MG63 (cell line): ENCODE data around the gene SPNS1. TPM values are rescaled to one million over a fixed set of nuclear protein-coding genes. Genes with fewer than 3 reads are reported as not detected.
"Not testable (repeated sequence)": the region's sequence is repeated elsewhere in the genome, so short reads cannot be mapped to it uniquely, and the experiment has no call there.

ENCODE experiments used
- DNase-seq: peaks from one replicate; pipeline ENCODE4 v3.0.0-alpha.2; 2020
- H3K27me3 ChIP-seq: fragments of 250-450 bp; sonication (Bioruptor Pico); 2 replicates; pipeline ENCODE4 v1.5.1; 2020; ENCODE audit warnings: mild to moderate bottlenecking, moderate library complexity
- H3K36me3 ChIP-seq: fragments of 250-450 bp; sonication (Bioruptor Pico); 2 replicates; pipeline ENCODE4 v1.5.1; 2020; ENCODE audit warnings: mild to moderate bottlenecking, moderate library complexity
- H3K4me3 ChIP-seq: fragments of 250-450 bp; sonication (Bioruptor Pico); 2 replicates; pipeline ENCODE4 v1.5.1; 2020; ENCODE audit warnings: mild to moderate bottlenecking, moderate library complexity
- H3K9me3 ChIP-seq: fragments of 250-450 bp; sonication (Bioruptor Pico); 2 replicates; pipeline ENCODE4 v1.5.1; 2020; ENCODE audit warnings: mild to moderate bottlenecking, moderate library complexity
- total RNA-seq: library from RNA; depleted of rRNA; stranded (reverse); fragments of >200 nt; shearing (Covaris generic); gene quantifications from 2 replicates; pipeline ENCODE4 v1.2.3, GENCODE V29; 2014; ENCODE audit warnings: low replicate concordance

The SPNS1 gene
- total RNA-seq, 1 experiment from 2014 or later: 37.5 TPM

- no peak overlapping the region for H3K4me3 ChIP-seq
- no peak for DNase-seq
- H3K36me3 ChIP-seq: peaks cover 23% of the 10 kb centered on the region
- H3K9me3 ChIP-seq: 0 out of 2 replicates have a peak, but pooled peaks cover 5% of the 10 kb centered on the region
- no peaks in the 10 kb centered on the region for H3K27me3 ChIP-seq
Measured at GRCh38 chr16:28982949-28983348, 8.4 kb downstream of the SPNS1 start.

- Histone ChIP-seq H3K27me3 (no peaks in the 10 kb centered on the region), H3K36me3 (peaks cover 23% of the 10 kb centered on the region), H3K4me3 (no peak overlapping the region), H3K9me3 (0 out of 2 replicates have a peak, but pooled peaks cover 5% of the 10 kb centered on the region)
- no peak for DNase-seq
Measured at GRCh38 chr16:28983644-28984043, 9.1 kb downstream of the SPNS1 start.

GRCh38 chr16:28984091-28984490 lies 9.5 kb downstream of the SPNS1 start:
- Histone ChIP-seq H3K27me3 (no peaks in the 10 kb centered on the region), H3K4me3 (no peak overlapping the region), H3K9me3 (0 out of 2 replicates have a peak, but pooled peaks cover 5% of the 10 kb centered on the region), H3K36me3 (peaks cover 23% of the 10 kb centered on the region)
- DNase-seq: no peak

- no peak for DNase-seq
- H3K27me3 ChIP-seq: no peaks in the 10 kb centered on the region
- H3K36me3 ChIP-seq: peaks cover 19% of the 10 kb centered on the region
- H3K9me3 ChIP-seq: 0 out of 2 replicates have a peak, but pooled peaks cover 5% of the 10 kb centered on the region
- no peak within 1 kb of the TSS for H3K4me3 ChIP-seq
Measured at GRCh38 chr16:28984619-28985135, 10.1 kb downstream of the SPNS1 start, which contains the start of gene LAT. LAT (plus strand) TSS chr16:28985052; CDS start chr16:28985418, 366 bp downstream.

- H3K36me3 ChIP-seq: peaks cover 14% of the 10 kb centered on the region
- no peak overlapping the region for H3K4me3 ChIP-seq
- H3K27me3 ChIP-seq: no peaks in the 10 kb centered on the region
Measured at GRCh38 chr16:28985211-28986041, 10.8 kb downstream of the SPNS1 start.

GRCh38 chr16:28986046-28986445 lies 11.5 kb downstream of the SPNS1 start:
- no peak overlapping the region for H3K4me3 ChIP-seq
- H3K27me3 ChIP-seq: no peaks in the 10 kb centered on the region
- no peak for DNase-seq
- H3K36me3 ChIP-seq: peaks cover 12% of the 10 kb centered on the region
- H3K9me3 ChIP-seq: 0 out of 2 replicates have a peak, but pooled peaks cover 5% of the 10 kb centered on the region

More at GRCh38 chr16:28985211-28986041, 10.8 kb downstream of the SPNS1 start:
- 0 out of 2 replicates have a peak, but pooled peaks cover 5% of the 10 kb centered on the region for H3K9me3 ChIP-seq
- no peak for DNase-seq

GRCh38 chr16:28986492-28986891 lies 11.9 kb downstream of the SPNS1 start:
- Histone ChIP-seq H3K36me3 (peaks cover 7% of the 10 kb centered on the region), H3K9me3 (0 out of 2 replicates have a peak, but pooled peaks cover 2% of the 10 kb centered on the region), H3K27me3 (no peaks in the 10 kb centered on the region), H3K4me3 (no peak overlapping the region)
- no peak for DNase-seq

GRCh38 chr16:28987170-28987853 lies 12.7 kb downstream of the SPNS1 start:
- Histone ChIP-seq H3K4me3 (no peak overlapping the region), H3K9me3 (no peaks in the 10 kb centered on the region), H3K36me3 (peaks cover 2% of the 10 kb centered on the region; the same call in 1 of the 2 replicates), H3K27me3 (no peaks in the 10 kb centered on the region)
- no peak for DNase-seq

GRCh38 chr16:28989363-28989762 lies 14.8 kb downstream of the SPNS1 start:
- no peak overlapping the region for H3K4me3 ChIP-seq
- H3K36me3 ChIP-seq: 0 out of 2 replicates have a peak, but pooled peaks cover 2% of the 10 kb centered on the region
- H3K9me3 ChIP-seq: no peaks in the 10 kb centered on the region
- DNase-seq: no peak
- H3K27me3 ChIP-seq: no peaks in the 10 kb centered on the region

GRCh38 chr16:28990375-28991040 lies 15.9 kb downstream of the SPNS1 start:
- DNase-seq: no peak
- no peaks in the 10 kb centered on the region for H3K27me3 ChIP-seq
- H3K36me3 ChIP-seq: 0 out of 2 replicates have a peak, but pooled peaks cover 2% of the 10 kb centered on the region
- H3K9me3 ChIP-seq: no peaks in the 10 kb centered on the region
- no peak overlapping the region for H3K4me3 ChIP-seq

GRCh38 chr16:28991687-28992086 lies 17.1 kb downstream of the SPNS1 start:
- H3K27me3 ChIP-seq: no peaks in the 10 kb centered on the region
- DNase-seq: no peak
- H3K4me3 ChIP-seq: no peak overlapping the region

GRCh38 chr16:28992496-28992895 lies 17.9 kb downstream of the SPNS1 start:
- no peaks in the 10 kb centered on the region for H3K27me3 ChIP-seq
- H3K36me3 ChIP-seq: no peaks in the 10 kb centered on the region
- H3K4me3 ChIP-seq: no peak overlapping the region
- no peaks in the 10 kb centered on the region for H3K9me3 ChIP-seq
- no peak for DNase-seq

More at GRCh38 chr16:28991687-28992086, 17.1 kb downstream of the SPNS1 start:
- Histone ChIP-seq H3K36me3 (0 out of 2 replicates have a peak, but pooled peaks cover 2% of the 10 kb centered on the region), H3K9me3 (no peaks in the 10 kb centered on the region)

GRCh38 chr16:28998837-28999236 lies 24.3 kb downstream of the SPNS1 start:
- H3K9me3 ChIP-seq: no peaks in the 10 kb centered on the region
- DNase-seq: no peak
- no peaks in the 10 kb centered on the region; the same call in 1 of the 2 replicates for H3K27me3 ChIP-seq
- H3K36me3 ChIP-seq: no peaks in the 10 kb centered on the region
- H3K4me3 ChIP-seq: no peak overlapping the region

GRCh38 chr16:28999577-28999976 lies 25.0 kb downstream of the SPNS1 start:
- no peak overlapping the region for H3K4me3 ChIP-seq
- H3K27me3 ChIP-seq: no peaks in the 10 kb centered on the region; the same call in 1 of the 2 replicates
- H3K36me3 ChIP-seq: no peaks in the 10 kb centered on the region
- no peak for DNase-seq
- no peaks in the 10 kb centered on the region for H3K9me3 ChIP-seq

GRCh38 chr16:29000019-29000418 lies 25.4 kb downstream of the SPNS1 start:
- Histone ChIP-seq H3K27me3 (no peaks in the 10 kb centered on the region; the same call in 1 of the 2 replicates), H3K4me3 (no peak overlapping the region), H3K36me3 (no peaks in the 10 kb centered on the region), H3K9me3 (no peaks in the 10 kb centered on the region)
- DNase-seq: no peak

- H3K27me3 ChIP-seq, H3K36me3 ChIP-seq, H3K9me3 ChIP-seq, DNase-seq, H3K4me3 ChIP-seq: not testable (repeated sequence)
Measured at GRCh38 chr16:29004496-29005139, 30.0 kb downstream of the SPNS1 start.
